ENCODE measurements around the gene STK39. TPM values are rescaled to one million over a fixed set of nuclear protein-coding genes. Genes with fewer than 3 reads are reported as not detected.

Gene STK39
- total RNA-seq, 4 donors from 2014 or later, result 35.3 to 58.0 (median 47.0) TPM

DNA sequence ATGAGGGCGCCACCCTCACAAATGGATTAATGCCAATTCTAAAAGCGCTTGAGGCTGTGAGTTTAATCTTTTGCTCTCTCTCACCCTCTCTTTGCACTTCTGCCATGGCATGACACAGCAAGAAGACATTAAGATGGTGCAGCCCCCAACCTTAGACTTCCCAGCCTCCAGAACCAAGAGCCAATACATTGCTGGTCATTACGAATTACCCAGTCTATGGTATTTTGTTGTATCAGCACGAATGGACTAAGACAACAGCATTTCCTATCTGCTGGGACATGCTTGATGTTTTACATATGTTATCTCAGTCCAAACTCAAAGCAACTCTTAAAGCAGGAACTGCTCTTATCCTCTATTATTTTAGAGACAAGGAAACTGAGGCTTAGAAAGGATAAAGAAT lies 222.9 kb downstream of the STK39 start:
- Histone ChIP-seq H3K9me3 (no peaks in the 10 kb centered on the region), H3K36me3 (peaks cover 0 to 18% of the 10 kb centered on the region in 2 donors), H3K27ac (no peak overlapping the region), H3K4me3 (no peak overlapping the region), H3K4me1 (peaks cover 0 to 15% (median 0%) of the 10 kb centered on the region in 3 donors), H3K27me3 (no peaks in the 10 kb centered on the region)
- TF ChIP-seq POLR2A (IDR thresholded peaks at IDR 0.05) (no peak), EP300 (IDR thresholded peaks at IDR 0.05) (no peak), POLR2AphosphoS5 (IDR thresholded peaks at IDR 0.05) (no peak)
- TF ChIP-seq, protein P1, sequence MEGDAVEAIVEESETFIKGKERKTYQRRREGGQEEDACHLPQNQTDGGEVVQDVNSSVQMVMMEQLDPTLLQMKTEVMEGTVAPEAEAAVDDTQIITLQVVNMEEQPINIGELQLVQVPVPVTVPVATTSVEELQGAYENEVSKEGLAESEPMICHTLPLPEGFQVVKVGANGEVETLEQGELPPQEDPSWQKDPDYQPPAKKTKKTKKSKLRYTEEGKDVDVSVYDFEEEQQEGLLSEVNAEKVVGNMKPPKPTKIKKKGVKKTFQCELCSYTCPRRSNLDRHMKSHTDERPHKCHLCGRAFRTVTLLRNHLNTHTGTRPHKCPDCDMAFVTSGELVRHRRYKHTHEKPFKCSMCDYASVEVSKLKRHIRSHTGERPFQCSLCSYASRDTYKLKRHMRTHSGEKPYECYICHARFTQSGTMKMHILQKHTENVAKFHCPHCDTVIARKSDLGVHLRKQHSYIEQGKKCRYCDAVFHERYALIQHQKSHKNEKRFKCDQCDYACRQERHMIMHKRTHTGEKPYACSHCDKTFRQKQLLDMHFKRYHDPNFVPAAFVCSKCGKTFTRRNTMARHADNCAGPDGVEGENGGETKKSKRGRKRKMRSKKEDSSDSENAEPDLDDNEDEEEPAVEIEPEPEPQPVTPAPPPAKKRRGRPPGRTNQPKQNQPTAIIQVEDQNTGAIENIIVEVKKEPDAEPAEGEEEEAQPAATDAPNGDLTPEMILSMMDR (IDR thresholded peaks at IDR 0.05), result no peak
- ATAC-seq, result no peak
- WGBS, 2 donors (ENCODE audit: low coverage in 1 of 2), result 77 to 87% methylated on average over 4 of the region's 4 CpGs

DNA sequence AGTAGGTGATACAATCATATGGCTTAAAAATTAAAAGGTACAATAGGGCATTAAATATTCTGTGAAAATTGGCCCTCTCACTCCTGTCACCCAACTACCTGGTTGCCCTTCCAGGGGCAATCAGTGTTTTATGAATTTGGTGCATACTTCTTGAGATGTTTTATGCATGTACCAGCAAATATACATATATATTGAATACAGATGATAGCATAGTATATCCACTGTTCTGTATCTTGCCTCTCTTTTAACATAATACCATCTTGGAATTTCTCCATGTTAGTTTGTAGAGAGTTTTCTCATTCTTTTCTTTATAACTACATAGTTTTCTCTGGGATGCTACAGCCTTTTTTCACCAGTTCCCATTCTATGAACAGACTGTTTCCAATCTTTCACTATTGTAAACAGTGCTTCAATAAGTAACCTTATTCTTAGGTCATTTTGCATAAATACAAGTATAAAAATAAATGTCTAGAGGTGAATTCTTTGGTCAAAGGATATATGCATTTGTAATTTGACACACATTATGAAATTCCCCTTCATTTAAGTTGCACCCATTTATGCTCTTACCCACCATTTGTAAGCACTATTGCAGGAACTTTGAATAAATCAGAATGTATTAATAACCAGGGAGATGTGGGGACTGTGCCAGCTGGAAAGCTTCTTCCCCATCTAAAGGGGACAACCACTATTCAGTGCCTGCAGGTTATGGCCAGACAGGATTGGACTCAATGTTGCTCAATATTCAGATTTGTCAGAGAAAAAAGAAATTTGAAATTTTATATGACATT lies 225.4 kb downstream of the STK39 start:
- ATAC-seq, result no peak

DNA sequence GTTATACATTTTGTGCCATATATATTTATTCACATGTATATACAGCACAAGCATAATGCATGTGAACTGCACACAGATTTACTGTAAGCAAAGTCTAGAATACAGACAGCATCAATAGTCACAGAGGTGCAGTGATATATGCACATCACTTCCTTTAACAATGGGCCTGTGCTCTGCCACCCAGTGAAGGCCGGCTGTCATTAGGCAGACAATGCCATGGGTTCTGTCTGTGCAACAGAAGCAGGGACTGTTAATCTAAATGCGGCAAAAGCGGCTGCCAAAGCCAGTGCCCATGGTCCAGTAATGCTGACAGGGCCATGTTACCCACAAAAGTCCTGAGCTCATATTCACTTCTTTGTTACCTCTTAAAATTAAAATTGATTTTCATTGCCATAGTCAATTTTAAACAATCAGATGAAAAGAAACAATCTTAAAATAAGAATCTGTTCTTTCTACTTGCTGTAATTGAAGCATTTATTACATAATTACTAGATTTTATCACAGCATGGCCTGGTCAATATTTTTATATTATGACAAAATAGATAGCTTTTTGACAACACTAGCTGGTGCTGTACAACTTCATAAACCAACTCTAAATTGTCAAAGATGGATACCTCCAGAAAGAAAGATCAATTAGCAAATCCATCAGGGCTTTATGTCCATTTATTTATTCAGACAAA lies 232.0 kb downstream of the STK39 start:
- Histone ChIP-seq H3K9me3 (no peaks in the 10 kb centered on the region), H3K27ac (no peak overlapping the region), H3K27me3 (no peaks in the 10 kb centered on the region), H3K4me1 (no peaks in the 10 kb centered on the region), H3K36me3 (peaks cover 0 to 40% of the 10 kb centered on the region in 2 donors), H3K4me3 (no peak overlapping the region)
- WGBS, 2 donors (ENCODE audit: low coverage in 1 of 2), result 93 to 100% methylated on average over 2 to 3 of the region's 3 CpGs
- no peak for TF ChIP-seq POLR2AphosphoS5 (IDR thresholded peaks at IDR 0.05)
- TF ChIP-seq, protein P1 (IDR thresholded peaks at IDR 0.05), result no peak
- no peak for TF ChIP-seq EP300 (IDR thresholded peaks at IDR 0.05)
- no peak for TF ChIP-seq POLR2A (IDR thresholded peaks at IDR 0.05)
- ATAC-seq, result no peak

More for the DNA sequence above, 225.4 kb downstream of the STK39 start:
- Histone ChIP-seq H3K4me3 (no peak overlapping the region), H3K4me1 (no peaks in the 10 kb centered on the region), H3K9me3 (no peaks in the 10 kb centered on the region), H3K36me3 (peaks cover 0 to 19% of the 10 kb centered on the region in 2 donors), H3K27me3 (no peaks in the 10 kb centered on the region), H3K27ac (no peak overlapping the region)
- TF ChIP-seq, protein P1 (IDR thresholded peaks at IDR 0.05), result no peak
- TF ChIP-seq POLR2AphosphoS5 (IDR thresholded peaks at IDR 0.05) (no peak), POLR2A (IDR thresholded peaks at IDR 0.05) (no peak), EP300 (IDR thresholded peaks at IDR 0.05) (no peak)

DNA sequence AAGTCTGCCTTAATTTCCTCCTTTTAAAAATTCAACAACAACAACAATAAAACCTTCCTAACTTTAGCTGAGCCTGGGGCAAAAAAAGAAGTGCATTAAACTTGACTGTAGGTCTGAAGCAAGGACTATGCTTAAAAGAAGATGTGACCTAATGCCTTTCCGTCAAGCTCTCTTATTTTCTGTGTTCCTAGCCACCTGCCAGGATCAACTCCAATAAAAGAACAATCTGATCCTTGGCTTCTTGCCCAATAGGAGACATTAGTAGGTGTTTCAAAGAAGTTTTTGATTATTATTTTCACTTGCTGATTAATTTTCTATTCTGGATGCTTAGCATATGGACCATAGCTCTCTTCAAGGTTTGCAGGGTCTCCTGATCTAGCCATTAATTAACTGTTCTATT lies 237.5 kb downstream of the STK39 start:
- no peak overlapping the region for H3K4me3 ChIP-seq
- H3K9me3 ChIP-seq, result no peaks in the 10 kb centered on the region
- TF ChIP-seq EP300 (IDR thresholded peaks at IDR 0.05) (no peak), POLR2A (IDR thresholded peaks at IDR 0.05) (no peak), POLR2AphosphoS5 (IDR thresholded peaks at IDR 0.05) (no peak)
- TF ChIP-seq, protein P1 (IDR thresholded peaks at IDR 0.05), result no peak
- H3K27ac ChIP-seq, result no peak overlapping the region
- ATAC-seq, result no peak
- no peaks in the 10 kb centered on the region for H3K4me1 ChIP-seq
- peaks cover 0 to 46% of the 10 kb centered on the region in 2 donors for H3K36me3 ChIP-seq
- 87% methylated on average over 1 of the region's 1 CpG for WGBS, 2 donors (ENCODE audit: low coverage in 1 of 2)
- H3K27me3 ChIP-seq, result no peaks in the 10 kb centered on the region
